LHCN-M2 (cell line): ENCODE results near the gene SEMA4D. TPM values are rescaled to one million over a fixed set of nuclear protein-coding genes. Genes with fewer than 3 reads are reported as not detected.
"Not testable (repeated sequence)": the region's sequence is repeated elsewhere in the genome, so short reads cannot be mapped to it uniquely, and the experiment has no call there.

Experiments used
- DNase-seq: peaks from one replicate; pipeline ENCODE4 v3.0.0-alpha.2; 2012; ENCODE audit warnings: low read depth
- total RNA-seq: library from RNA; depleted of rRNA; stranded (reverse); fragments of >200 nt; gene quantifications from 2 replicates; pipeline ENCODE4 v1.2.3, GENCODE V29; 2014

Gene SEMA4D
- total RNA-seq, 1 experiment from 2014 or later = 0.06 TPM

DNA sequence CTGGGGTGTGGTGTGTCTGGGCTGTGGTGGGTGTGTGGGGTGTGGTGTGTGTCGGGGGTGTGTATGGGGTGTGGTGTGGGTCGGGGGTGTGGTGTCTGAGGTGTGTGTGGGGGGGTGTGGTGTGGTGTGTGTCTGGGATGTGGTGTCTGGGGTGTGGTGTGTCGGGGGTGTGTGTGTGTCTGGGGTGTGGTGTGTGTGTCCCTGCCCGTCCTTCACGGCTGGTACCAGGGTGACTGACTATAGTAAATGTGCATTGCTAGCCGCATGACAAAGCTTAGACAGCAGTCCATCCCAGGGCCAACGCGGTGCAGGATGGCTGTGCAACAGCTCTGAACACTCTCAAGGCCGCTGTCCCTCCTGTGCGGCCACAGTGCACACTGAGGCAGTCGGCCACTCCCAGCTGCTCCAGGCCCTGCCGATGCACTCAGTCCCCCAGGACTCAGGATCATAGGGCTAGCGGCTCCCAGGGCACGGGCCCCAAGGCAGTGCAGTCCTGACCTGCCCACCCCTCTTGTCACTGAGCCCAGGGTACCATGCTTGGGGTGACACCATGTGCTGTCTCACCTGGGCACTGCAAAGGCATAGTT, 125.6 kb downstream of the SEMA4D start:
- DNase-seq = no peak

DNA sequence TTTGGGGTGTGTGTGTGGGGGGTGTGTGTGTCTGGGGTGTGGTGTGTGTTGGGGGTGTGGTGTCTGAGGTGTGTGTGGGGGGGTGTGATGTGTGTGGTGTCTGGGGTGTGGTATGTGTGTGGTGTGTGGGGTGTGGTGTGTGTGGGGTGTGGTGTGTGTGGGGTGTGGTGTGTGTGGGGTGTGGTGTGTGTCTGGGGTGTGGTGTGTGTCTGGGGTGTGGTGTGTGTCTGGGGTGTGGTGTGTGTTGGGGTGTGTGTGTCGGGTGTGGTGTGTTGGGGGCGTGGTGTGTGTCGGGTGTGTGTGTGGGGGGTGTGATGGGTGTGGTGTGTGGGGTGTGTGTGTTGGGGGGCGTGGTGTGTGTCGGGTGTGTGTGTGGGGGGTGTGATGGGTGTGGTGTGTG, 126.1 kb downstream of the SEMA4D start:
- DNase-seq = not testable (repeated sequence)

DNA sequence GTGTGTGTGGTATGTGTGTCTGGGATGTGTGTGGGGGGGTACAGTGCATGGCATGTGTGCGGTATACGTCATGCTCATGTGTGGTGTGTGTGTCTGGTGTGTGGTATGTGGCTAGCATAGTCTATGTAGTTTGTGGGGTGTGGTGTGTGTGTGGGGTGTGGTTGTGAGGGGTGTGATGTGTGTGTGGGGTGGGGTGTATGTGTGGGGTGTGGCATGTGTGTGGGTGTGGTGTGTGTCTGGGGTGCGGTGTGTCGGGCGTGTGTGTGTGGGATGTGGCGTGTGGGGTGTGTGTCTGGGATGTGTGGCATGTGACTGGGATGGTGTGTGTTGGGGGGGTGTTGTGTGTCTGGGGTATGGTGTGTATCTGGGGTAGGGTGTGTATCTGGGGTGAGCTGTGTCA, 127.3 kb downstream of the SEMA4D start:
- DNase-seq = no peak

DNA sequence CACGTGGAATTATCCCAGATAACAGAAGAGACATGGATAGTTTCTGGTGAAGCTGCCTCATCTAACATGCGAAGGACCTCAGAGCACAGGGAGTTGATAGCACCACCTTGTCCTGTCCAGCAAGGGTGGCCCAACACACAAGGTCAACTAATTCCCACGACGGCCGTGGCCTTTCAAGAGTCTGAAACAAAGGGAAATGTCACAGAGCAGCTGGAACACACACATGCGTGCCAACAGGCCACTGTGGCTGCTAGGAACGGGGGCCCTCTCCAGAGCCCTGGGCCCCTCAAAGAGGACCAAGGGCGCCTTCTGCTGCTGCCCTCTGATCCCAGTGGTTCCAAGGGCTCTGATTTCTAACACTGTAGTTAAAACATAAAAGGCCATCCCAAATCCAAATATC, 128.9 kb downstream of the SEMA4D start:
- DNase-seq = no peak

DNA sequence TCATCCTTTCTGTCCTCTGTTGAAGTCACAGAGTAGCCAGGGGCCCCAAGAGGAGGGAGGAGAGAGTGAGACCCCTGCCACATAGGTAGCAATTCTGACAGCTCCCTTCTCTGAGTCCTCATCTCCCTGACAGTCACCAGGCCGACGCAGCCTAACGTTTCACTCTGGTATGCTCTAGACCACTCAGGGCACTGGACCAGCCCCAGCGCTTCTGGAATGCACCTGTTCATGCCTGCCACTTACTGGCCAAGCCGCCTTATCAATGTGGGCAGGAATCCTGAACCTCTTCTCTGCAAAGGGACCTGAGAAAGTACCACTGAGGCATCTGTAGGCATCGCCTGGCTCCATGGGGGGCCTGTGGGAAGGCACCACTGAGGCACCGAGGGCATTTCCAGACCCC, 129.4 kb downstream of the SEMA4D start:
- DNase-seq = no peak

DNA sequence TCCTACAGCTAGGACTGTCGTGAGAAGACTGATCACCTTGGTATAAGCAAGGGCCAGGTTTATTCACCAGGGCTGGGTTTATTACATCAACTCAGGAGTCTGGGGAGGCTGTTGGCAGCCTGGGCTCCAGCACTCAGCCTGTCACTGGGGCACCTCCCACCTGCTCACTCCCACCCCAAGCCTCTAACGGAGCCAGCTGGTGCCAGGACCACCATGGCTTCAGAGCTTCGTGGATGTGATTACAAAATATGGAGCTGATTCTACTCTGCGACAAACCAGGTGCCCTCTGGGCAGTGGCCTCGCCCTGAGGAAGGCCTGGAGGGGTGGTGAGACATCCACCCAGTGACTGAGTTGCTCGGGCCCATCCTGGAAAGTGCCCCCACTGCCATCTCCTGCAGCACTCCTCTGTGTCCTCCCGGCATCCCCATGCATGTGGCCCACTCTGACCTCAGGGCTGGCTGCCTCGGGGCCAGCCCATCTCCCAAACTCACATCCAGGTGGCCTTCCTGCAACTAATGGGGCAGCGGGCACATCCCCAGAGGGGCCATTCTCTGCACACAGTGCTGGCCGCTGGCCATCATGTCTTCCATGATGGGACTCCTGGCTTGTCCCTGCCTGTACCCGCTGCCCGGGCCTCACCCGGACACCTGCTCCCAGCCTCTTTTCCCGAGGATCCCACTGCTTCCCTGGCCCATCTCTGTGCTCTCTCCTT, 130.0 kb downstream of the SEMA4D start:
- DNase-seq = no peak

DNA sequence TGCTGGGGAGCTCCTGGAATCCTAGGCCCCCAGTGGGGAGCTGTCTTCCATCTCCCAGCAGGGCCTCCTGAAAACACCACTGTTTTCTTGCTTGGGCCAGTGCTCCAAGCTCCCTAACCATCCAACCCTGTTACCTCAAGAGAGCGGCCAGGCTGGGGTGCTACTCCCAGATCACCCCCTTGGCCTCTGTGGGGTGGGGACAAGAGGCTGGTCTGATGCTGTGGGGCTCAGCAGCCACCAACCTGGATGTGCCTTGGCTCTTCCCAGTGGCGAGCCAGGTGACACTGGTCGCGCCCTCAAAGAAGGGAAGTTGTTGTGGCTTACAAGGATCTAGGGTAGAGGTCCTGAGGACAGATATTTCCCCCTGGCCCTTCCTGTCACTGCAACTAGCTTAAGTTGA, 130.6 kb downstream of the SEMA4D start:
- no peak for DNase-seq

DNA sequence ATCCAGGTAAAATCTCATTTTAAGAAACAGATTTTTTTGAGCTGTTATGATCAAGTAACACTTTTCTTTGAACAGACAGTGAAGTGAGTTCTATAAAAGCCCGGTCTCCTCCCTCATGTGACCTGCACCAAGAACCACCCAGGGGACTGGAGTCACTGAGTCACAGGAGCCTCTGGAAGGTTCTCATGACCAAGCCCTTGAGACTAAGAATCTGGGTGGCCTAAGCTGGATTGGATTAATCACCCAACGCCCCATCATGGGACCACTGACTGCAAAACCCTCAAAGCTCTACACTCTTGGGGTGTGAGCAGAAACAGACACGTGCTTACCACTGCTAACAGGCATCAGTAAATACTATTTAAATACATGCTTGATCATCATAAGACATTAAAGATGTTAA, 131.2 kb downstream of the SEMA4D start:
- peak; percentile 11 for DNase-seq

DNA sequence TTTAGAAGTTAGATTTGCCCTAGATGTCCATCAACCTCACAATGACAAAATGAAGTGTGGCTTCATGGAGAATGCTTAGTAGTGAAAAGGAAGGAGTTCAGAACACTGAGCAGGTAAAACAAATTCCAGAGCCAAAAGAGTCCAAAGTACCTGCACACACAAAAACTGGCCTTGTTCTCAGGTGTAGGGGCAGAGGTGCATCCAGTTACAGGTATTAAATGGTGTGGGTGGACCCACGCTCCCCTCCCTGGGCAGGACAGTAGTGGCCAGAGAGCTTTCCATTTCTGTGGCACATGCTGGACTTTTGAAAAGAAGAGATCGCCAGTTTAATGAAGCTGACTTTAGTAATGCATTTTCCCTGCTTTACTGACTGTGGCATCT, 132.4 kb downstream of the SEMA4D start:
- no peak for DNase-seq

DNA sequence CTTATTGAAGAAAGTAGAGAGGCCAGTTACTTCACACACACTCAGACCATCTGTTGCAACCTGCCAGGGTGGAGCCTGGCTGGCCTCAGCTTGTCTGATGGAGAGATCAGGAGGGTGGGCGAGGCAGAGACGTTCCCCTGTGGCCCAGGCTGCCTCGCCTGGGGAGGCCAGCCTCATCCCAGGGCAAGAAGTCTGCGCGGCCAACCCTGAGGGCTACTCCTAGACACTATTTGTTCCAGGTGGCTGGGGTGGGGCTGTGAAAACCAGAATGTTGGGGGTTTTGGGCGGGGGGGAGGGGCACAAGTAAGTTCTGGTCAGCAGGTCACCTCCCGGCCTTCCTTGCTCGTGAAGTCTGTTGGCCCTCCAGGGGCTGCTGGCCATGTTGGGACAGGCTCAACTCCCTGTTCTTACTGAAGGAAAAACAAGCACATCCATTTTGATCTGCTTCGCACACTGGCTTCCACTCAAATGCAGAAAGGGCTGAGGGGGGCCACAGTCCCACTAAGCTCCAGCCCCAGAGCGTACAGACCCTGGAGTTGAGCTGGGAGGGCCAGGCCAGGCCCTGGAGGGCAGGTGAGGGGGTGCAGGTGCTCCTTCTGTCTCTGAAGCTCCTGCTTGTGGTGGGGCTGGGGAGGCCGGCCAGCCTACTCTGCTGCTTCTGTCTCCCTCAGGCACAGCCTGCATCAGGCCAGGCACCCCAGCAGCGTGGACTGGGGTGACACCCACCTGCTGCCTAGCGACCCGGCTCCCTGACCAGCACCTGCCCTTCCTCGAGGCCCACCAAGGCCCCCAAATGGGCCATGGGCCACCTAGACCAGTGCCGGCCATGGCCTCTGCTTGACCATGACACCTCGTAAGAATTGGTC, 133.0 kb downstream of the SEMA4D start:
- no peak for DNase-seq

DNA sequence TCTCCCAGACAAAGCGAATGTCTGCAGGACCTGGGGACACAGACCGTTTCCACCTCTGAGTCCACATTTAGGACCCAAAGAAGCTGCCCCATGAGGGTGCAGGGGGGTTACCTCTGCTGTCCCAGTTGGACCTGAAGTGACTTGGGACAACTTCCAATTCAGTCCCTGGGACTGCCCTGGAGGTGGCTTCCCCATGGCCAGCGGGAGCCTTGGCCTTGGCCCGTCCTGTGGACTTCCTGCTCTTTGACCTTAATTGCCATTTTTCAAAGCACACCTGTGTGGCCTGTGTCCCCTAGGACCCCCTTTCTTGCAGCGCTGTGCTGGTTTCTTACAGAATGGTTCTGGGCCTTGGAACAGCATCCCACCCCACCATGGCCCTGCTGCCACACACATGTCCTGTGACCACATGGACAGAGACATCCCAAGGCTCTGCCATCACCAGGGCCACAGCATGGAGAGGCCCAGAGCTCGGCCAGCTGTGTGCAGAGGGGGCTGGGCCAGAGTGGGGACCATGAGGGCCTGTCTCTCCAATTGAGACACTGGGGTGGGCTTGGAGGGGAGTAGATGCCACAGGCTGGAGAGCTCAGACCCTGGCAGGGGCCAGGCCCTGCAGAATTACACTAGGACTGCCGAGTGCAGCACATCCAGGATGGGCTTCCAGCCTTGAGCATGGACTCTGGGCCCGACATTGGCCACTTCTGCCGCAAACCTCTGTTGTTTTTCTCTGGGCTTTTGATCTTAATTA, 133.8 kb downstream of the SEMA4D start:
- DNase-seq = no peak

DNA sequence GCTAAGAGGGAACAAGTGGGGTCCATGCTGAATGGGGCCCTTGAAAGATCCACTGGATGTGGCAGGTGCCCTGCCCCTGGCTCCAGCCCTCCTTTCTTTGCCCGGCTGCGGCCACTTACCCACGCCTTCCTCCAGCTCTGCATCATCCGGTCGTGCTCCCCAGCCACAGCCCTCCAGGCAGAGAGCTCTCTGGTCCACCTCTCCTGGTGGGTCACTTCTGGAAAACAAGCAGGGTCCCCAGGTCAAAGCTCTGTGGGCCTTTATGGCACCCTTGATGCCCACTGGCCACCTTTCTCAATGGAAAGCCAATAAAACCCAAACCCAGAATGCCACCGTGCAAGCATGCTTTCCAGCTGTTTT, 134.6 kb downstream of the SEMA4D start:
- no peak for DNase-seq

DNA sequence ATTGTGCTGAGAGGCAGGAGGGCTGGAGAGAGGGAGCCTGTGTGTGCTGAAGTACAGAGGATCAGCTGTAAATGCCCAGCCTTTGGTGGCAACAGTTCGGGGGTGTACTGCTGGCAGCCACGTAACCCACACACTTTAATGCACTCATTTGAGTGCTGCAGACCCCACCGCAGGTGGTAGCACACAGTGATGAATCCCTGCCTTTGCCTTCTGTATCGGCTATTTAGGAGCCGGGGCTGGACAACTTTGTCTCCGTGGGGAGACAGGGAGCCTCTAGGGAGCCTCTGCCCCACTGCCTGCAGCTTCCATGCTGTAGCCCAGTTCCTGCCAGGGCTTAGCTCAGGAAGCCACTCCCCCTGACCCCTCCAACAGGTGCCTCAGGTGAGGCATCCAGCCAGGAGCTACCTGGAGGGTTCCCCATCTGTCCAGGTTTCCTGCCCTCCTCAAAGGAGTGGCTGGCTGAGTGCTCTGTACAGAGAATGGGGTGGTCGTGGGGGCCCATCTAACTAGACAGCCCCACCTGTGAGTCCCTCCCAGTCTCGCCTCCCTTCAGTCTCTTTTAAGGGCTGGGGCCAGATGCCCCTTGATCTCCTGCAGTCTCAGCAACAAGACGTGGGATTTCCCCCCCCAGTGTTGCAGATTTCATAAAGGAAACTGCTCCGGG, 135.1 kb downstream of the SEMA4D start:
- DNase-seq = no peak

DNA sequence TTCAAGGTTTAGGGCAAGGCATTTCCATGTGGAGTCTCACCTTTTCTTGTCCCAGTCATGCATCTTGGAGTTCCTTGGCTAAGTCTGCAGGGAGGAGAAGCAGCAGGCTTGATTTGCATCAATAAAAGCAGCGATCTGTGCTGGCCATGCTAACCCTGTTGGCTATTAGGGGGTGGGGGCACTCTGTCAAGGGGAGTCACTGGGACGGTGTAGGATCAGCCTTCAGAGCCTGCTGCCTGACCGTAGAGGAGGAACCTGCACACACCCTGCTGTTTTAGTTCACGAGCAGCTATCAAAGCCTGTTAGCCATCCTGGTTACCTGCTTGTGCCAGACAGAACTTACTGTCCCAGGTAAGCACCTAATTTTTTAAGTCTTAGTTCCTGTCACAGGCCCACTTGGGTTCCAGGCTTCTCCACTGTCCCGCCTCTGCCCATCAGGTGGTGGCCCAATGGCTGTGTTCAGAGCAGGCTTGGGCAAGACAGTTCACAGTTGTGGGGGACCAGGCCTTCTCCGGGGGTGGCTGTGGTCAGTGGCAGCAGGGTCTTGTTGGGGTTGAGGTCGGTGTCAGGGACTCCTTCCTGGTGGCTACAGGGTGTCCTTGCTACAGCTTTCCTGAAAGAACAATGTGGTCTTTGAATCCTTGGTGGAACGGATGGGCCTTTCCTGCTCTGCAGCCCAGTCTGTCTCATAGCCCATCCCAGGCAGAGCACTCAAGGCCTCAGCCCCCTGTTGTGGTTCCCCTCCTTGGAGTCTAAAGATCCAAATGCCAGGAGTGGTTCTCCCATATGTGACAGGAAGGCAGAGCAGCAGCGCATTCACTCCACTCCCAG, 135.9 kb downstream of the SEMA4D start:
- DNase-seq = no peak

DNA sequence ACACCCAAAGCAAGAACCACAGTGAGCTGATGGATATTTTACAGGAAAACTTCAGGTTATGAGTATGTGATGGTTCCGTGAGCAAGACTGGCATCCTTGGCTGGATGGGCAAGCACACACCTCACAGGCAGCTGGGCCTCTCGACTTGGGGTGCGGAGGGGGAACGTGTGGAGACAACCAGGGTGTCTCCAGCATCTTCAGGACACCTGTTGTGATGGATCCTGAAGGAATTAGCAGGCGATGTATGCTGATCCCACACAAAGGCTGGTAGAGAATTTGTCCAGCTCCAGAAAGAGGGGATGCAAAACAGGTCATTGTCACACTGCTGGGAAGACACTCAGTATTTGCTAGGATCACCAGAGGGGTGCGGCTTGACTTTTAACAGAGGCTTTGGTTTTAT, 136.9 kb downstream of the SEMA4D start:
- no peak for DNase-seq

DNA sequence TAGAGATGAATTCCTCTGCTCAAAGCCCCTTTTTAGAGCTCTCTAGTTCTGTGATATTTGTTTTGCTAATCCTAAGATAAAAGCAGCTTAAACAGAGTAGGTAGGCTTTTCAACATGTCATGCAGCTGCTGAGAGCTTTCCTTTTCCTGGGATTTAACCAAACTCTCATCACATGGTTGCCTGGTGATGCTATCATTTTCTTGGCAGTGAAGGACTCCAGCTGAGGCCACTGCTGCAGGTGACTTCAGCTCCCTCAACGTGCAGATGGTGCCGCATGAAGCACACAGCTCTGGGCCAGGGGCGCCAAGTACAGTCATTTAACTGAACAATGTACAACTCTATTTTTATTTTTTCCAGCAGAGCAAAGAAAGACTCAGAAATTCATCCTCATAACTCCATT, 137.4 kb downstream of the SEMA4D start:
- no peak for DNase-seq

DNA sequence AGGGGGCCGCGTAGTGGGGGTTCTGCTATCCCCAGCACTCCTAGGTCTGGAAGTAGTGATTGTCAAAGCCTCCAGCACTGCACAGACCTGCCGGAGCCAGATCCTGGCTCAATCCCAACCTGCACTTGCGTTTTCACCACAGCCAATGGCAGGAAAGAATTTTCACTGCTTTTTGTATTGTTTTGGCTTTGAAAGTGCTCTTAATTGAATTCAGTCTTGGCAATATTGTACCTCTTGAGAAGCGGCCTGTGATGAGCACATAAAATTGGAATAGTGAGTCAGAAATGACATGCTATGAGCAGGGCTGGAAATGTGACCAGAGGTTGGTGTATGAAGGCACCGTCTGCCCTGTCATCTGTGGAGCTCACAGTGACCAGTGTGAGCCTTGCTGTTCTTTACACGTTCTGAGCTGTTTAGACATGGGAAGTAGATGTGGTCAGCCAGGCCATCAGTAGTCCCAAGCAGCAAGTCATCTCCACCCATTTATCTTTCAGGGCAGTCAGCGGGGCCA, 138.1 kb downstream of the SEMA4D start:
- DNase-seq = no peak

DNA sequence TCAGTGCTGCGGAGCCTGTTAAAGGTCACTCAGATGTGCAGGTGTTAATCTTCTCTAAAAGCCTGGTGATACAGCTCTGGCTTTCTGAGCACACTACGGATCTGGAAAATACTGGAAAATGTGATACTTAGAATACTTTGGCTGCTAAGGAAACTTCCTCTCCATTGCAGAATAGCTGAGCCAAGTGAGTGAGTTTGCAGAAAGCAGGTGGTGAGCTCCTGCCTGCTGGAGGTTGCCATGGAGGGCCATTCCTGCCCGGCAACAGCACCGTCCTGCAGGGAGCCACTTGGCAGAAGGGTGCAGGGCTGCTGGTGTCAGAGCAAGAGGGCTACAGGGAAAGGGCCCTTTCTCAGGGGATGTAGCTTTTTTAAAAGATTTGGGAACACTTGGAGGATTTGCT, 138.9 kb downstream of the SEMA4D start:
- no peak for DNase-seq

DNA sequence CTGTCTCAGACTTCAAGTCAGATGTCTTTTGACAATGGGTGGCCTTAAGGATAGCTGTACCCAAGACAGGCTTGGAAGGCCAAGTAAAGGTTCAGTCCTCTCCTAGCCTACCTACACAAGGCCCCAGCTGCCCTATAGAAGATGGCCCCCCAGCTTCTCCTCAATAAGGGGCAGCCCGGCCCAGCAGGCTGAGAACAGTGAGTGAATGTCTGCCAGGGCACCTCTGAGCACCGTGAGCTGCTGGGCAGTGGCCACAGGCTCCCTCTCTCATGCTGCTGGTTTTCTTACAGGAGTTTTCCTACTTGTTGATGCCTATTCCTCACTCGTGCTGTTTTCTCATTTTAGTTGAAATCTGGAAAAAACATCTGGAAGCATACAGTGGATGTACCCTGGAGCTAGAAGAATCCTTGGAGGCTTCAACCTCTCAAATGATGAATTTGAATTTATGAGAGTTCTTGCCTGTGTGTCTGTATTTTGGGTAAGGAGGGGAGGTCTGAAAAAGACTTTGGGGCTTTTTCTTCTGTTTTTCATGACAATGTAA, 139.5 kb downstream of the SEMA4D start:
- no peak for DNase-seq
